Measurements from ENCODE around the gene PANX1.

PANX1 gene

DNA sequence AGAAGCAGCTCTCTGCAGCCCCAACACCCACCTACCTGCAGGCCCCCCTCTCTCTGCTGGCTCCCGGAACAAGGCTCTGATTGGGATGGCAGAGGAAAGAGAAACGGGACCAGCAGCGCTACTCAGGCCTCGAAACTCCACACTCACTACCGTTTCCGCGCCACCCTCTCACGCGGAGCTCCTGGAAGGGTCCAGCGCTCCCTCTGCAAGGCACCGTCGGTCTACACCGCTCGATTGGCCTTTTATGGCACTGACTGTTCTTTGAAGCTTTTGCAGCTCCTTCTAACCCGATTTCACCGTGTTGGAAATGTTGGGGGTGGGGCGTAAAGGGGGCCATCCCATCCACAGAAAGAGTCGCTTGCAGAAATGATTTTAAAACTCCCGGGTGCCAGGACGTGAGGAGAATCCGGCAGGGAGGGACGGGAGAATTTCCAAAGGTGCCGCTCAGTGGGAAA, 323 bp upstream of the PANX1 start:
- DNase-seq, result peak in 13 of 58 donors; percentile 19 to 69 (median 59)

GRCh38 chr11:94129512-94130297, 1.1 kb downstream of the PANX1 start:
- peak in 2 of 58 donors; percentile 22 to 62 for DNase-seq

DNA sequence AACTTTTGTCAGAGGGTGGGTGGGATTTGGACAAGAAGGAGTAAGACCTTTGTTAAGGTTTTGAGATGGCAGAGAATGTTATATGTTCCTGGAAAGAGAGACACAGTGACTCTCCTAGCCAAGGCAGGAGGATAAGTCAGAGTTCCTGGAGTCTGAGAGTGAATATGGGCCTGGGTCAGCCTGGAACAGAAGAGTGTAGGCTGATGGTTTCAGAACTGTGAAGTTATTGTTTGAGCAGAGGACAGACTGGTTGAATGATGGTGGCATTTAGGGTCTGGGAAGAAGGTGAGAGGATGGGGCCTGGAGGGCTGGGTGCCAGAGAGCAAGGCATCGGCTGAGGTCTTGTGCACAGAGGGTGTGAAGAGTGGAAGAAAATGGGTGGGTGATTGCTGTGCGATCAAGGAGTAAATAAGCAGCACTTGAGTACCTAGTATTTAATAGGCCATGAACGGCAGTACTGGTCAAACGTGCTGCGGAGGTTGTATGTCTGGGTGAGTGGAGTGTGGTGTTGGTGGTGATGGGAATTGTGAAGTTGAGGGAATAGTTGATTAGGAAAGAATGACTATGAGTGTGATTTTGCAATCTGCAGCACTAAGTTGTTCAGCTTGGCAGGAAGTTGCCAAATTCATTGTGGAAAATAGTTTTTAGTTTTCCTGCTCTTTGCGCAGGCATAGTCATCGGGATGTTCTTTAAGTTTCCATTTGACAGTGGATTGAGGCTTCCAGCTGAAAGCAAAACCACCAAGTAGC, 1.8 kb downstream of the PANX1 start:
- no peak for DNase-seq

DNA sequence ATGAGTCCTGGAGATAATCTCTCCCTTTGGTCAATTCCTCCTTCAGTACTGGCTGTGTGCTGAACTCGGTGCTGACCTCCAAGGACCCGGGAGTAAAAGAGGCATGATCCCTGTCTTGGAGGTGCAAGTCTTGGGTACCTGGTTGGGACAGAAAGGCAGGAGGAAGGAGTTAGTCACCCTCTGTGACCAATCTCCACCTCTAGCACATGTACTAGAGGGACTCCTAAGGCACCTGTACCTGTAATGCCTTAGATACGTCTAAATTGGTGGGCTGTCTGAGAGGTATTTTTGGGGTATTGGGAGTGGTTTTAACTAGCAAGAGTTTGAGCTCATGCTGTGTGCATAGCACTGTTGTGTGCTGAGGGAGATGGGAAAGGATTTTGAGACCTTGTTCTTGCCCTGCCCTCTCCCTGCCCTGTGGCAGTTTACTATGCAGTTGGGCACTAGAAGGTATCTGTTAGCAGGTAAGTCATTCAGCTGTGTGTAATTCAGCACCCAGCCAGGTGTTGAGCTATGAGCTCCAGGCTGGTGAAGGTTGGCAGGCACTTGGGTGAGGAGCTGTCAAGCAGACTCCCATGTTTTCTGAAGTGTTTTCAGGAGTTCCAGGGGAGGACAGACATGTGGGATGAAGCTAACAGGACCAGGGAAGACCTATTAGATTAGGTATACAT, 2.5 kb downstream of the PANX1 start:
- DNase-seq, result no peak

GRCh38 chr11:94131718-94132115, 3.1 kb downstream of the PANX1 start:
- DNase-seq, result peak in 1 of 58 donors; percentile 12

GRCh38 chr11:94132152-94132558, 3.5 kb downstream of the PANX1 start:
- DNase-seq, result no peak

DNA sequence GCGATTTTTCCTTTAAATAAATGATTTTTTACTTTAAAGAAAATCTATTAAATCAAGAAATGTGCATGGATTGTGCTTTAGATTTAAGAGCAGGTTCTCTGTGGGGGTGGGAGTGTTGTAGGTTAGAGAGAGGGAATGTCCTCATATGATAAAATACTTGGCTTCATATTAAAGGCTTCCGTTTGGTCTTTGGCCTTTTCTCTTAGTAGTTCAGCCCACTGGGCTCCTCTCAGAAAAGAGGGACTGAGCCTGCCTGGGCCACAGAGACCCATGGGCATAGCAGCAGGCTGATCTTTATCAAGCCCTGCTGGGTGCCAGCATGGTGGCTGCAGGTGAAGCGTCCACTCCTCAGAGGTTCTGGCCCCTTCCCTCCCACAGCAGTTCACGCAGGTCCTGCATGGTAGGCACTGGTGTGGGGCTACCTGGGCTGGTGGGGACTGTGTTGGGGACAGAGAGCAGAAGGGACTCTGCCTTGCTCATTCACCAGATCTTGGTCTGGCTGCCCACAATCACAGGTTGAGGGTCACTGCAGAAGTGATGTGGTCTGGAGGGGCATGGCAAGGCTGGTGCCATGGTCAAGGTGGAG, 4.3 kb downstream of the PANX1 start:
- no peak for DNase-seq

DNA sequence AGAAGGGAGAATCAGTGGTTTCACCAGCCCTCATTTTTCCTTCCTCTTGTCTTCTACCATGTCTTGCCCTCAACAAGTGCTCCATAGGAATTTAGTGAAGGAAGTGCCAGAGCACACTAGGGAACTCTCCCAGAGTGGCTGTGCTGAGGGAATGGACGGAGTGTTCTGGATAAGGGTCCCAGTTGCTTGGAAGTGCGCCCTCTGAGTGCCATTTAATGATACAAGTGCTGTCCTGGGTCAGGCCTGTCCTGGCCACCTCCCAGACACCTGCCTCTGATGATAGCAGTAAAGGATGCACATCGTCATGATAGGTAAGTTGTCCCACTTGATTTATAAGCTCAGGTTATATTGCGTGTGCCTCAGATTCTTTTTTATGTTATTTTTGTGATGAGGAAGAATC, 5.1 kb downstream of the PANX1 start:
- DNase-seq, result no peak

- DNase-seq, result peak in 18 of 58 donors; percentile 4 to 52 (median 22)
Measured at GRCh38 chr11:94134651-94135512, 6.2 kb downstream of the PANX1 start.

GRCh38 chr11:94139416-94139815, 10.8 kb downstream of the PANX1 start:
- DNase-seq, result no peak

GRCh38 chr11:94140154-94140655, 11.6 kb downstream of the PANX1 start:
- no peak for DNase-seq

DNA sequence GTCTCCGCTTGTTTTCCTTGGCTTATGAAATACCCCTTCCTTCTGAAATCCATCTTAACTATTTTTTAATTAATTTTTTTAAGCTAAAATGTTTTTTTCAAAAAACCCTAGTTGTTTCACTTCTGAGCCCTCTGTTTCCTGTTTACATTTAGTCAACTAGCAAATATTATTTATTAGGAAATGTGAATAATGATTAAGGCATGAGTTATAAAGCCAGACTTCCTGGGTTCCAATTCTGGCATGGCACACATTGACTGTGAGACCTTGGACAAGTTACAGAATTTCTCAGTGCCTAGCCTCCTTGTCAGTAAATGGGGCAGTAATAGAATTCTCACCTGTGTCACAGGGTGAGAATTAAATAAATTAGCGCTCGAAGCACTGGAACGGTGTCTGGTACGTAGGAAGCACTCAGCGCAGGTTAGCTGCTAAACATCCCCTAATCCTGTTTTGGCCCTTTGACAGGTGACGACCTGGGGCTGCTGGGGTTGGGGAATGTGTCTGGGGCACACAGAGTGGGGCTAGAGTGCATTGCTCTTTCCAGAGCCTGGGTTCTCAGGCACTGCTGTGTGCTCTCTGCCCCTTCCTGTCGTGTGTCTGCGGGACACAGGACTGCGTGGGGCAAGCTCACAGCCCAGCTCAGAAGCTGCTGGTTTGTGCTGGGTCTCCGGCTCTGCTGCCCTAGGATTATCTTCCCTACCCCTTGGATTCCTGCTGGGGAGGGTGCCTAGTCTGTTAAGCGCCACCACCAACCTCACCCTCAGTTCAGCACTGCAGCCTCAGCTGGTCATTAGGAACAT, 13.1 kb downstream of the PANX1 start:
- DNase-seq, result no peak

DNA sequence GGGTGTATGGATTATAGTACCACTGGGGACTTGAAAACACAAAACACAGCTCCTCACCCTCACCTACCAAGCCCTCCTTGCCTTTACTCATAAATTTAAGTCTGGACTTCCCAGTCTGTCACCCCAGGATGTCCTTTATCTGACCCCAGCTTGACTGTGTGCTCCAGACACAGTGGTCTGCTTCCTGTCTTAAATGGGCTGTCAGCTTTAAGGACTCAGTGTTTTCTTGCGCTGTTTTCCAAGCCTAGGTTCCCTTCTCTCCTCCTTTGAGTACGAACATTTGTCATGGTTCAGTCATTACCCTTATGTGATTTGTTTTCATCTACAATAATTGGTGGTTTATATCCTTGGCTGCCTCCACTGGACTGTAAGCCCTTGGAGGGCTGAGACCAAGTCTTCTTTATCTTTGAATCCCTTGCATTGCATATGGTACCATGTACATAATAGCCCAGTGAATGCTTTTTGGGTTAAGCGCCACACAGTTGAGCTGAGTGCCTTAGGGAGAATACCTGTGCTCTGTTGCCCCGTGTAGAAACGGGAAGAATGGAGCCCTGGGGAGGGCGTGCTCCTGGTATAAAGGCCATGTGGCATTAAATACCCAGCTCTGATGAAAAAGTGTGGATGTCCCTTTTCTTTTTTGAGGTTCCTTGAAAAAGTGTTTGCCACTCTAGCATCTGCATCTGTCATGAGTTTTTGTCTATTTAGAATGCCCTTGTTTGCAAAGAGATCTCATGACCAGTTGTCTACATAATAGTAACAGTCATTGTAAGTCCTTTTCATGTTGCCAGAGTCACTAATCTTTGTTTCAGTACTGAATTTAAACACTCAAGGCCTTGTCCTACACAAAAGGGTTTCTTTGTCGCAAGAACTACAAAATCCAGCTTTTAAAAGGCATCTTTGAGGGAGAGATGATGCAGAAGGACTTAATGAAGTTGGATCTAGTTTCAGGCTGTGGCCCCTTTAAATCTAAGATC, 14.0 kb downstream of the PANX1 start:
- DNase-seq, result peak in 1 of 58 donors; percentile 52

- no peak for DNase-seq
Measured at GRCh38 chr11:94144216-94144615, 15.6 kb downstream of the PANX1 start.

DNA sequence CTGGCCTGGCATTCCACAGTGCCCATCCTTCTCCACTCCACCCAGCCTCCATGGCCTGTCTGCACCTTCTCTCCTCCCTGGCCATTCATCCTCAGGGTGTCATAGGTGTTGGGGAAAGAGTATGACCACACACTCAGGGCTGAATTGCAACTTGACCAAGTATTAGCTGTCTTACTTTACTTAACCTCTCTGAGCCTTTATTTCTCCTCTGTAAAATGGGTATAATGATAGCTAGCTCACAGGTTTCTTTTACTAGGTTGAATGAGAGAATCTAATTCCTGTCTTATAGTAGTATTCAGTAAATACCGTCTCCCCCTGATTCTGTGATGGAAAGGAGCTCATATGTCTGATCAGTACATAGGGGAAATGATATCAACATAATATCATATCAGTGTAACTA, 16.0 kb downstream of the PANX1 start:
- DNase-seq, result no peak

DNA sequence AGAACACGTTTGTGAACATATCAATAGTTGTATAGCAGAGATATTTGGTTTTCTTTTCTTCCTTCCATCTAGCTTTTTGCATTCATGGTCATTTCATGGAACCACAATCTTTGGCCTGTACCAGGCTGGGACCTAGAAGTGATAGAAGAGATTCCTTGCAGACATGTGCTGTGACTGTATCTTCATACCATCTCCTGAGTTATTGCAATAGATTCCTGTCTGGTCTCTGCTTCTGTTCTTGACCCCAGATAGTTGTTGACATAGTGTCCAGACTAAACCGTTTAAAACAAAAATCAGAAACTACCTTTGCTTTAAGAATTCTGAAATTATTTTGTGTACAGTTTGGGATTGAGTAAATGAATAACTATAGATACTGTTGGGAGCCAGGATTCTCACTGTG, 16.8 kb downstream of the PANX1 start:
- no peak for DNase-seq

GRCh38 chr11:94145916-94146315, 17.3 kb downstream of the PANX1 start:
- DNase-seq, result no peak

DNA sequence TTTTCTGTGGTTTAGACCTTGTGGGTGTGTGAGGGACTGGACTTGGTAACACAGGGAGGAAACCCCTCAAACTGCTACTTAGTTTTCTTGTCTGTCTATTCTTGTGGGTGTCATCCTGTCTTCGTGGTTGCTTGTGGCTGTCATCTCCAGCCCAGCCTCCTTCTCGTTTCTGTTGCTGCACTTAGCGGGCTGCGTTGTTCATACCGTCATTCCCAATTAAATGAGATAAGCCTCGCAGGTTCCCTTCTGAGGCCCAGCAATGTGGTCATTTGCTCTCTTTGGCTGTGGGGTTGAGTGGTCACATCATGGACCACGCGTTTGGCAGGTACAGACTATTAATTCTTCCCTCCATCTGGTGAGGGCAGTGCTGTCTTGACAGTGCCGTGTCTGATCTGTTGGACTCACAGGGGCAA, 18.8 kb downstream of the PANX1 start:
- DNase-seq, result no peak

Data from anterior cingulate cortex (tissue), 58 donors.